ENCODE data around the gene SFRP2. TPM values are rescaled to one million over a fixed set of nuclear protein-coding genes. Genes with fewer than 3 reads are reported as not detected.

The SFRP2 gene
- not detected in 2 replicates for total RNA-seq (2014; rRNA removed; shearing (Covaris generic))
- not detected in 2 replicates for total RNA-seq (2022)
- Bru-seq, nascent RNA, result not detected
- BruChase-seq, experiment 1, labeled RNA remaining after a 6-hour chase, result not detected
- BruChase-seq, experiment 2, labeled RNA remaining after a 2-hour chase, result not detected
- long read RNA-seq, result 0 reads

DNA sequence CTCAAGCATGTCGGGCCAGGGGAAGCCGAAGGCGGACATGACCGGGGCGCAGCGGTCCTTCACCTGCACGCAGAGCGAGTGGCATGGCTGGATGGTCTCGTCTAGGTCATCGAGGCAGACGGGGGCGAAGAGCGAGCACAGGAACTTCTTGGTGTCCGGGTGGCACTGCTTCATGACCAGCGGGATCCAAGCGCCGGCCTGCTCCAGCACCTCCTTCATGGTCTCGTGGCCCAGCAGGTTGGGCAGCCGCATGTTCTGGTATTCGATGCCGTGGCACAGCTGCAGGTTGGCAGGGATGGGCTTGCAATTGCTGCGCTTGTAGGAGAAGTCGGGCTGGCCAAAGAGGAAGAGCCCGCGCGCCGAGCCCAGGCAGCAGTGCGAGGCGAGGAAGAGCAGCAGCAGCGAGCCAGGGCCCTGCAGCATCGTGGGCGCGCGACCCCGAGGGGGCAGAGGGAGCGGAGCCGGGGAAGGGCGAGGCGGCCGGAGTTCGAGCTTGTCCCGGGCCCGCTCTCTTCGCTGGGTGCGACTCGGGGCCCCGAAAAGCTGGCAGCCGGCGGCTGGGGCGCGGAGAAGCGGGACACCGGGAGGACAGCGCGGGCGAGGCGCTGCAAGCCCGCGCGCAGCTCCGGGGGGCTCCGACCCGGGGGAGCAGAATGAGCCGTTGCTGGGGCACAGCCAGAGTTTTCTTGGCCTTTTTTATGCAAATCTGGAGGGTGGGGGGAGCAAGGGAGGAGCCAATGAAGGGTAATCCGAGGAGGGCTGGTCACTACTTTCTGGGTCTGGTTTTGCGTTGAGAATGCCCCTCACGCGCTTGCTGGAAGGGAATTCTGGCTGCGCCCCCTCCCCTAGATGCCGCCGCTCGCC is at the start of gene SFRP2:
SFRP2 (minus strand) TSS at position 671 of the 864 bp plus-strand sequence; CDS start at position 423, 248 bp downstream.
- no peaks in the 10 kb centered on the region for H4K20me1 ChIP-seq (ENCODE audit: insufficient read depth, low read length)
- POLR2A ChIA-PET, result interaction anchor here (1.5 kb wide), 1 partner anchor 8 kb away, joined by 5 read pairs; no protein-coding TSS in a partner anchor
- intact Hi-C loops (cut with micrococcal nuclease; ENCODE audit: unreplicated experiment), result no loop called here

DNA sequence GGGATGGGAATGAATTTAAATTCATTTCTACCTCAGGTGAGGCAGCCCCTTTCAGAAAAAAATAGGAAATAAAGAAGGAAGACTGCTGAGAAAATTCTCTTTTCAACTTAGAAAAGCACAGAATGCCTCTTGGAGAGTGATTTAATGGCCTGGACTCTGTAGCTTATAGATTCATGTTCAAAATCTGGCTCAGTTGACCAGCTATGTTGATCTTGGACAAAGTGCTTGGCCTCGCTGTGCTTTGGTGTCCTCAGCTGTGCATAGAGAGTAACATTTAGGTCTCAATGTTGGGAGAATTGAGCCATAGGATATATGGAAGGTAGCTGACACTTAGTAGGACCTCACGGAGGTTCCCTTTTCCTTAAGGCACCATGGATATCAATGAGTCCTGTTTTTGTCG is 49.7 kb upstream of the SFRP2 start:
- Histone ChIP-seq H3K4me1 (ENCODE audit: insufficient read depth, low read length, poor library complexity, severe bottlenecking) (no peaks in the 10 kb centered on the region), H3K27ac (ENCODE audit: low read depth, low read length, poor library complexity, severe bottlenecking) (no peak overlapping the region), H3K9me2 (ENCODE audit: insufficient read depth, low read length) (no peaks in the 10 kb centered on the region), H3K79me2 (ENCODE audit: insufficient read depth, low read depth, low read length) (no peaks in the 10 kb centered on the region), H3K4me2 (ENCODE audit: low read length) (no peak overlapping the region), H3K36me3 (ENCODE audit: insufficient read depth, low read length) (no peaks in the 10 kb centered on the region), H4K20me1 (ENCODE audit: insufficient read depth, low read length) (no peaks in the 10 kb centered on the region), H2AFZ (ENCODE audit: low read length) (no peak overlapping the region), H3K9me3 (ENCODE audit: low read length) (no peaks in the 10 kb centered on the region), H3K4me3 (ENCODE audit: low read depth, low read length, poor library complexity, severe bottlenecking) (no peak overlapping the region)
- BruUV-seq (replicated peaks), result no TSS peak
- intact Hi-C loops (cut with micrococcal nuclease; ENCODE audit: unreplicated experiment), result no loop called here
- ChIA-PET POLR2A (no interaction called here), CTCF (ENCODE audit: unreplicated experiment) (no interaction called here)
- no peak for DNase-seq (ENCODE audit: low spot score)
- TF ChIP-seq CTCF (conservative IDR thresholded peaks at IDR 0.05; ENCODE audit: low read length), result no peak
- no peak for TF ChIP-seq EZH2phosphoT487 (IDR thresholded peaks at IDR 0.05; ENCODE audit: borderline replicate concordance, low read depth, low read length)

More for the DNA sequence above, at the start of gene SFRP2:
- Histone ChIP-seq H3K9me3 (ENCODE audit: low read length) (no peaks in the 10 kb centered on the region), H3K79me2 (ENCODE audit: insufficient read depth, low read depth, low read length) (no peaks in the 10 kb centered on the region), H2AFZ (ENCODE audit: low read length) (no peak within 1 kb of the TSS), H3K4me1 (ENCODE audit: insufficient read depth, low read length, poor library complexity, severe bottlenecking) (no peaks in the 10 kb centered on the region), H3K27ac (ENCODE audit: low read depth, low read length, poor library complexity, severe bottlenecking) (no peak within 1 kb of the TSS), H3K4me2 (ENCODE audit: low read length) (no peak within 1 kb of the TSS), H3K4me3 (ENCODE audit: low read depth, low read length, poor library complexity, severe bottlenecking) (no peak within 1 kb of the TSS), H3K36me3 (ENCODE audit: insufficient read depth, low read length) (no peaks in the 10 kb centered on the region), H3K9me2 (ENCODE audit: insufficient read depth, low read length) (no peaks in the 10 kb centered on the region)
- TF ChIP-seq EZH2phosphoT487 (IDR thresholded peaks at IDR 0.05; ENCODE audit: borderline replicate concordance, low read depth, low read length), result no peak
- no peak for TF ChIP-seq CTCF (conservative IDR thresholded peaks at IDR 0.05; ENCODE audit: low read length)
- CTCF ChIA-PET (ENCODE audit: unreplicated experiment), result no interaction called here
- DNase-seq (ENCODE audit: low spot score), result no peak
- no TSS peak for BruUV-seq (replicated peaks)

- no peak overlapping the region for H3K4me2 ChIP-seq (ENCODE audit: low read length)
- no peak for TF ChIP-seq EZH2phosphoT487 (IDR thresholded peaks at IDR 0.05; ENCODE audit: borderline replicate concordance, low read depth, low read length)
- no peak for TF ChIP-seq CTCF (conservative IDR thresholded peaks at IDR 0.05; ENCODE audit: low read length)
- H3K36me3 ChIP-seq (ENCODE audit: insufficient read depth, low read length), result no peaks in the 10 kb centered on the region
- peaks cover 3% of the 10 kb centered on the region for H3K4me1 ChIP-seq (ENCODE audit: insufficient read depth, low read length, poor library complexity, severe bottlenecking)
- H2AFZ ChIP-seq (ENCODE audit: low read length), result no peak overlapping the region
- no peak for DNase-seq (ENCODE audit: low spot score)
- H3K4me3 ChIP-seq (ENCODE audit: low read depth, low read length, poor library complexity, severe bottlenecking), result no peak overlapping the region
- H3K79me2 ChIP-seq (ENCODE audit: insufficient read depth, low read depth, low read length), result no peaks in the 10 kb centered on the region
- no peaks in the 10 kb centered on the region for H4K20me1 ChIP-seq (ENCODE audit: insufficient read depth, low read length)
- ChIA-PET POLR2A (interaction anchor here (0.6 kb wide), 1 partner anchor 13 kb away, joined by 4 read pairs; no protein-coding TSS in a partner anchor), CTCF (ENCODE audit: unreplicated experiment) (no interaction called here)
- no peaks in the 10 kb centered on the region for H3K9me2 ChIP-seq (ENCODE audit: insufficient read depth, low read length)
- no peak overlapping the region for H3K27ac ChIP-seq (ENCODE audit: low read depth, low read length, poor library complexity, severe bottlenecking)
- H3K9me3 ChIP-seq (ENCODE audit: low read length), result no peaks in the 10 kb centered on the region
- no TSS peak for BruUV-seq (replicated peaks)
- intact Hi-C loops (cut with micrococcal nuclease; ENCODE audit: unreplicated experiment), result no loop called here
Measured at GRCh38 chr4:153834901-153835300, 46.0 kb upstream of the SFRP2 start.
